Tibial nerve (tissue), 4 donors: ENCODE data around the gene STAC. TPM values are rescaled to one million over a fixed set of nuclear protein-coding genes. Genes with fewer than 3 reads are reported as not detected.

Experiments
- DNase-seq, 2 donors: peaks; one replicate each; pipeline ENCODE4 v3.0.0-alpha.2; 2019; ENCODE audit warnings: low spot score in 2 of 2
- H3K27ac ChIP-seq, 4 donors: fragments of 200-600 bp; sonication (generic) in 3 of 4; one replicate each; pipeline ENCODE4 v1.5.1; 2017 to 2019; ENCODE audit warnings: mild to moderate bottlenecking in 1 of 4
- H3K27me3 ChIP-seq, 2 donors: fragments of 200-600 bp; sonication (generic) in 1 of 2; one replicate each; pipeline versions ENCODE4 v1.5.1 to v1.6.0; 2017 to 2019
- H3K36me3 ChIP-seq, 3 donors: fragments of 200-600 bp; sonication (generic); one replicate each; pipeline ENCODE4 v1.5.1; 2018 to 2019
- H3K4me1 ChIP-seq, 4 donors: fragments of 200-600 bp; sonication (generic) in 3 of 4; one replicate each; pipeline ENCODE4 v1.5.1; 2017 to 2019
- H3K4me3 ChIP-seq, 4 donors: fragments of 200-600 bp; sonication (generic) in 3 of 4; one replicate each; pipeline ENCODE4 v1.5.1; 2017 to 2019; ENCODE audit warnings: mild to moderate bottlenecking in 1 of 4, moderate library complexity in 1 of 4
- H3K9me3 ChIP-seq, 4 donors: fragments of 200-600 bp; sonication (generic) in 3 of 4; one replicate each; pipeline ENCODE4 v1.5.1; 2017 to 2019
- CTCF ChIP-seq, 5 experiments: fragments of 200-600 bp in 3 of 5; fragments of 450-650 bp in 2 of 5; sonication (generic) in 3 of 5; IDR thresholded peaks; one replicate each; pipeline ENCODE4 v1.5.1; 2016 to 2019; ENCODE audit warnings: antibody characterized with exemption in 5 of 5, mild to moderate bottlenecking in 3 of 5, moderate library complexity in 2 of 5
- EP300 ChIP-seq, 2 donors: sonication (generic); formaldehyde crosslinking; IDR thresholded peaks; one replicate each; pipeline ENCODE4 v1.6.1; 2017; ENCODE audit warnings: antibody characterized with exemption in 2 of 2, mild to moderate bottlenecking in 1 of 2
- POLR2A ChIP-seq, 2 donors: fragments of 450-650 bp; IDR thresholded peaks; one replicate each; pipeline ENCODE4 v1.6.1; 2017; ENCODE audit warnings: antibody characterized with exemption in 2 of 2, mild to moderate bottlenecking in 2 of 2, moderate library complexity in 2 of 2
- WGBS, 2 donors: methylation state at CpG; one replicate each; pipeline ENCODE4 v1.1.5; 2018; 5-methylcytosine and 5-hydroxymethylcytosine counted together
- total RNA-seq, 4 donors: library from RNA; depleted of rRNA; stranded (reverse); fragments of >200 nt; gene quantifications; one replicate each; pipeline ENCODE4 v1.1.0, GENCODE V29; 2016

Gene STAC
- total RNA-seq, 4 donors from 2014 or later = 2.4 to 4.2 (median 3.7) TPM

- no peak overlapping the region for H3K27ac ChIP-seq
- no peaks in the 10 kb centered on the region for H3K9me3 ChIP-seq
- no peaks in the 10 kb centered on the region for H3K4me1 ChIP-seq
- TF ChIP-seq POLR2A (IDR thresholded peaks at IDR 0.05) (no peak), EP300 (IDR thresholded peaks at IDR 0.05) (no peak), CTCF (IDR thresholded peaks at IDR 0.05) (no peak)
- H3K36me3 ChIP-seq = no peaks in the 10 kb centered on the region
- no peaks in the 10 kb centered on the region for H3K27me3 ChIP-seq
- no peak for DNase-seq
- WGBS, 2 donors = 59 to 77% methylated on average over 2 of the region's 2 CpGs
- H3K4me3 ChIP-seq = no peak overlapping the region
Measured at GRCh38 chr3:36397841-36398240, 17.5 kb downstream of the STAC start.

- Histone ChIP-seq H3K4me1 (no peaks in the 10 kb centered on the region), H3K9me3 (no peaks in the 10 kb centered on the region), H3K27ac (no peak overlapping the region), H3K36me3 (no peaks in the 10 kb centered on the region), H3K4me3 (no peak overlapping the region), H3K27me3 (no peaks in the 10 kb centered on the region)
- WGBS, 2 donors = 87 to 88% methylated on average over 5 of the region's 5 CpGs
- DNase-seq = no peak
- TF ChIP-seq CTCF (IDR thresholded peaks at IDR 0.05) = no peak
- no peak for TF ChIP-seq EP300 (IDR thresholded peaks at IDR 0.05)
Measured at GRCh38 chr3:36399933-36400332, 19.6 kb downstream of the STAC start.

- DNase-seq = no peak
- H3K27ac ChIP-seq = no peak overlapping the region
- no peaks in the 10 kb centered on the region for H3K36me3 ChIP-seq
- no peaks in the 10 kb centered on the region for H3K9me3 ChIP-seq
- H3K4me1 ChIP-seq = no peaks in the 10 kb centered on the region
- H3K27me3 ChIP-seq = no peaks in the 10 kb centered on the region
- H3K4me3 ChIP-seq = no peak overlapping the region
- no peak for TF ChIP-seq POLR2A (IDR thresholded peaks at IDR 0.05)
- TF ChIP-seq EP300 (IDR thresholded peaks at IDR 0.05) = no peak
- no peak for TF ChIP-seq CTCF (IDR thresholded peaks at IDR 0.05)
- WGBS, 2 donors = 71 to 87% methylated on average over 1 of the region's 1 CpG
Measured at GRCh38 chr3:36401056-36401455, 20.8 kb downstream of the STAC start.

GRCh38 chr3:36403661-36404060, 23.4 kb downstream of the STAC start:
- H3K27ac ChIP-seq = no peak overlapping the region
- no peaks in the 10 kb centered on the region for H3K36me3 ChIP-seq
- TF ChIP-seq CTCF (IDR thresholded peaks at IDR 0.05) (no peak), EP300 (IDR thresholded peaks at IDR 0.05) (no peak), POLR2A (IDR thresholded peaks at IDR 0.05) (no peak)
- no peaks in the 10 kb centered on the region for H3K27me3 ChIP-seq
- H3K4me1 ChIP-seq = no peaks in the 10 kb centered on the region
- DNase-seq = no peak
- H3K9me3 ChIP-seq = no peaks in the 10 kb centered on the region
- H3K4me3 ChIP-seq = no peak overlapping the region

GRCh38 chr3:36405190-36405589, 24.9 kb downstream of the STAC start:
- TF ChIP-seq EP300 (IDR thresholded peaks at IDR 0.05) (no peak), POLR2A (IDR thresholded peaks at IDR 0.05) (no peak), CTCF (IDR thresholded peaks at IDR 0.05) (no peak)
- no peaks in the 10 kb centered on the region for H3K9me3 ChIP-seq
- 88 to 93% methylated on average over 4 of the region's 4 CpGs for WGBS, 2 donors
- H3K36me3 ChIP-seq = no peaks in the 10 kb centered on the region
- no peak for DNase-seq
- no peak overlapping the region for H3K27ac ChIP-seq
- H3K27me3 ChIP-seq = no peaks in the 10 kb centered on the region
- no peaks in the 10 kb centered on the region for H3K4me1 ChIP-seq
- no peak overlapping the region for H3K4me3 ChIP-seq
